Naive B cell (primary cell): ENCODE results near the gene MRPL43. TPM values are rescaled to one million over a fixed set of nuclear protein-coding genes. Genes with fewer than 3 reads are reported as not detected.
A peak's percentile ranks its signal among the peaks of the same experiment; 100 is the strongest.

Experiments
- ATAC-seq, 2 donors: fragments of 150-1000 bp; cut with Tn5 transposase; 2 replicates each; pipeline ENCODE4 v1.10.0; 2021; ENCODE audit warnings: low read depth in 2 of 2, mild to moderate bottlenecking in 2 of 2, moderate library complexity in 2 of 2
- DNase-seq: peaks from one replicate; pipeline ENCODE4 v3.0.0; 2022
- H3K27ac Mint-ChIP-seq, 6 donors: one replicate each; pipeline ENCODE4 v1.8.0; 2020 to 2022; ENCODE audit warnings: mild to moderate bottlenecking in 6 of 6, mixed read lengths in 6 of 6, moderate library complexity in 5 of 6, inconsistent platforms in 2 of 6
- H3K27me3 Mint-ChIP-seq, 3 donors: one replicate each; pipeline ENCODE4 v1.8.0; 2021 to 2022; ENCODE audit warnings: mixed read lengths in 3 of 3, mild to moderate bottlenecking in 1 of 3
- H3K36me3 Mint-ChIP-seq, 2 donors: one replicate each; pipeline ENCODE4 v1.8.0; 2020 to 2022; ENCODE audit warnings: mixed read lengths in 2 of 2, inconsistent platforms in 1 of 2, mild to moderate bottlenecking in 1 of 2
- H3K4me1 Mint-ChIP-seq, 3 donors: one replicate each; pipeline ENCODE4 v1.8.0; 2020 to 2022; ENCODE audit warnings: mixed read lengths in 3 of 3, inconsistent platforms in 1 of 3, mild to moderate bottlenecking in 1 of 3, moderate library complexity in 1 of 3
- H3K4me3 Mint-ChIP-seq, 8 donors: one replicate each; pipeline ENCODE4 v1.8.0; 2020 to 2022; ENCODE audit warnings: mild to moderate bottlenecking in 8 of 8, mixed read lengths in 8 of 8, moderate library complexity in 8 of 8, inconsistent platforms in 2 of 8
- H3K9me3 Mint-ChIP-seq, 7 donors: one replicate each; pipeline ENCODE4 v1.8.0; 2020 to 2022; ENCODE audit warnings: mixed read lengths in 7 of 7, mild to moderate bottlenecking in 5 of 7, inconsistent platforms in 2 of 7, moderate library complexity in 1 of 7
- polyA plus RNA-seq, 6 donors: library from polyadenylated mRNA; unstranded; fragments of 300-500 nt; fragmentation: Illumina TruSeq; gene quantifications; one replicate each; pipeline ENCODE4 v1.2.3, GENCODE V29; 2021; ENCODE audit warnings: low read depth in 6 of 6

Gene MRPL43
- polyA plus RNA-seq, 6 donors from 2014 or later = 74.4 to 125 (median 113) TPM

- DNase-seq (peak; percentile 58), ATAC-seq (peak; percentile 13 to 15)
- H3K27me3 Mint-ChIP-seq = no peaks in the 10 kb centered on the region
- no peaks in the 10 kb centered on the region for H3K9me3 Mint-ChIP-seq
- H3K4me3 Mint-ChIP-seq = peak overlapping the region; percentile 82 to 98 (median 91)
- H3K4me1 Mint-ChIP-seq = peaks cover 23 to 40% (median 34%) of the 10 kb centered on the region in 3 donors
- H3K27ac Mint-ChIP-seq = peak overlapping the region; percentile 85 to 96 (median 92)
- H3K36me3 Mint-ChIP-seq = peaks cover 0 to 7% of the 10 kb centered on the region in 2 donors
These were observed 9.5 kb upstream of the MRPL43 start for GRCh38 chr10:100996678-100997359.

- DNase-seq = no peak
- Mint-ChIP-seq H3K27ac (peak overlapping the region in 2 of 6 donors; percentile 4 to 5), H3K36me3 (peaks cover 11 to 19% of the 10 kb centered on the region in 2 donors), H3K27me3 (no peaks in the 10 kb centered on the region), H3K9me3 (peaks cover 0 to 2% (median 0%) of the 10 kb centered on the region in 7 donors), H3K4me3 (peak overlapping the region in 5 of 8 donors; percentile 32 to 98 (median 87)), H3K4me1 (peaks cover 28 to 40% (median 34%) of the 10 kb centered on the region in 3 donors)
- no peak for ATAC-seq
These were observed 7.9 kb upstream of the MRPL43 start for GRCh38 chr10:100995181-100995580.

GRCh38 chr10:100993986-100994708 lies 6.8 kb upstream of the MRPL43 start:
- H3K27ac Mint-ChIP-seq = peak overlapping the region in 1 of 6 donors; percentile 72
- peak overlapping the region in 2 of 8 donors; percentile 17 to 87 for H3K4me3 Mint-ChIP-seq
- peaks cover 0 to 2% (median 0%) of the 10 kb centered on the region in 7 donors for H3K9me3 Mint-ChIP-seq
- ATAC-seq (no peak), DNase-seq (no peak)
- H3K36me3 Mint-ChIP-seq = peaks cover 11 to 19% of the 10 kb centered on the region in 2 donors
- no peaks in the 10 kb centered on the region for H3K27me3 Mint-ChIP-seq
- peaks cover 28 to 44% (median 34%) of the 10 kb centered on the region in 3 donors for H3K4me1 Mint-ChIP-seq

GRCh38 chr10:100989088-100989487 lies 1.8 kb upstream of the MRPL43 start:
- ATAC-seq = no peak
- peaks cover 16 to 27% of the 10 kb centered on the region in 2 donors for H3K36me3 Mint-ChIP-seq
- DNase-seq = no peak
- H3K27ac Mint-ChIP-seq = no peak overlapping the region
- H3K27me3 Mint-ChIP-seq = no peaks in the 10 kb centered on the region
- peak overlapping the region in 4 of 8 donors; percentile 16 to 93 (median 50) for H3K4me3 Mint-ChIP-seq
- H3K9me3 Mint-ChIP-seq = peaks cover 0 to 8% (median 0%) of the 10 kb centered on the region in 7 donors
- peaks cover 29 to 48% (median 34%) of the 10 kb centered on the region in 3 donors for H3K4me1 Mint-ChIP-seq

- Mint-ChIP-seq H3K4me1 (peaks cover 29 to 48% (median 36%) of the 10 kb centered on the region in 3 donors), H3K36me3 (peaks cover 16 to 22% of the 10 kb centered on the region in 2 donors)
These were observed 869 bp upstream of the MRPL43 start for GRCh38 chr10:100988166-100988565.

GRCh38 chr10:100987685-100988049 lies 370 bp upstream of the MRPL43 start:
- peak overlapping the region; percentile 86 to 97 (median 94) for H3K27ac Mint-ChIP-seq
- DNase-seq (no peak), ATAC-seq (peak in 1 of 2 donors; percentile 3)
- H3K4me1 Mint-ChIP-seq = peaks cover 29 to 48% (median 36%) of the 10 kb centered on the region in 3 donors
- H3K36me3 Mint-ChIP-seq = peaks cover 16 to 20% of the 10 kb centered on the region in 2 donors
- H3K9me3 Mint-ChIP-seq = peaks cover 0 to 8% (median 0%) of the 10 kb centered on the region in 7 donors
- H3K27me3 Mint-ChIP-seq = no peaks in the 10 kb centered on the region
- peak overlapping the region; percentile 93 to 100 (median 98) for H3K4me3 Mint-ChIP-seq

More at GRCh38 chr10:100988166-100988565, 869 bp upstream of the MRPL43 start:
- Mint-ChIP-seq H3K4me3 (peak overlapping the region; percentile 93 to 100 (median 98)), H3K9me3 (peaks cover 0 to 8% (median 0%) of the 10 kb centered on the region in 7 donors), H3K27me3 (no peaks in the 10 kb centered on the region), H3K27ac (peak overlapping the region in 4 of 6 donors; percentile 15 to 94 (median 76))
- ATAC-seq (no peak), DNase-seq (no peak)

- H3K36me3 Mint-ChIP-seq = peaks cover 16 to 29% of the 10 kb centered on the region in 2 donors
- H3K9me3 Mint-ChIP-seq = peaks cover 0 to 8% (median 0%) of the 10 kb centered on the region in 7 donors
- no peaks in the 10 kb centered on the region for H3K27me3 Mint-ChIP-seq
- peaks cover 29 to 48% (median 36%) of the 10 kb centered on the region in 3 donors for H3K4me1 Mint-ChIP-seq
- ATAC-seq (no peak), DNase-seq (no peak)
- peak overlapping the region; percentile 93 to 100 (median 98) for H3K4me3 Mint-ChIP-seq
- H3K27ac Mint-ChIP-seq = peak overlapping the region in 1 of 6 donors; percentile 94
These were observed 710 bp downstream of the MRPL43 start for GRCh38 chr10:100986623-100986951.

GRCh38 chr10:100985336-100985735 lies 2.0 kb downstream of the MRPL43 start:
- H3K4me1 Mint-ChIP-seq = peaks cover 19 to 38% (median 25%) of the 10 kb centered on the region in 3 donors
- H3K36me3 Mint-ChIP-seq = peaks cover 11 to 25% of the 10 kb centered on the region in 2 donors
- H3K4me3 Mint-ChIP-seq = peak overlapping the region in 7 of 8 donors; percentile 40 to 99 (median 96)
- DNase-seq (no peak), ATAC-seq (no peak)
- H3K9me3 Mint-ChIP-seq = peaks cover 0 to 8% (median 0%) of the 10 kb centered on the region in 7 donors
- H3K27me3 Mint-ChIP-seq = no peaks in the 10 kb centered on the region
- H3K27ac Mint-ChIP-seq = no peak overlapping the region

GRCh38 chr10:100984672-100985177 lies 2.6 kb downstream of the MRPL43 start:
- Mint-ChIP-seq H3K9me3 (peaks cover 0 to 8% (median 0%) of the 10 kb centered on the region in 7 donors), H3K4me1 (peaks cover 18 to 35% (median 24%) of the 10 kb centered on the region in 3 donors), H3K27ac (no peak overlapping the region), H3K27me3 (no peaks in the 10 kb centered on the region), H3K36me3 (peaks cover 10 to 25% of the 10 kb centered on the region in 2 donors), H3K4me3 (peak overlapping the region in 1 of 8 donors; percentile 96)
- no peak for DNase-seq
- no peak for ATAC-seq

- peak overlapping the region in 1 of 8 donors; percentile 55 for H3K4me3 Mint-ChIP-seq
- DNase-seq = no peak
- peaks cover 0 to 8% (median 0%) of the 10 kb centered on the region in 7 donors for H3K9me3 Mint-ChIP-seq
- H3K4me1 Mint-ChIP-seq = peaks cover 18 to 29% (median 24%) of the 10 kb centered on the region in 3 donors
- H3K27me3 Mint-ChIP-seq = no peaks in the 10 kb centered on the region
- ATAC-seq = no peak
- peaks cover 10 to 25% of the 10 kb centered on the region in 2 donors for H3K36me3 Mint-ChIP-seq
- peak overlapping the region in 2 of 6 donors; percentile 38 to 65 for H3K27ac Mint-ChIP-seq
These were observed 3.2 kb downstream of the MRPL43 start for GRCh38 chr10:100983868-100984671.

- Mint-ChIP-seq H3K27me3 (no peaks in the 10 kb centered on the region), H3K9me3 (peaks cover 0 to 8% (median 0%) of the 10 kb centered on the region in 7 donors), H3K36me3 (peaks cover 10 to 25% of the 10 kb centered on the region in 2 donors), H3K27ac (peak overlapping the region in 1 of 6 donors; percentile 76), H3K4me3 (peak overlapping the region in 1 of 8 donors; percentile 50), H3K4me1 (peaks cover 18 to 25% (median 24%) of the 10 kb centered on the region in 3 donors)
- DNase-seq (no peak), ATAC-seq (no peak)
These were observed 4.1 kb downstream of the MRPL43 start for GRCh38 chr10:100982916-100983830.
